GM19035 (cell line): ENCODE data around the gene ATP5MC2.

Experiments
- ATAC-seq: cut with Tn5 transposase; IDR thresholded peaks from one replicate; pipeline ENCODE4 v1.9.1; 2021; ENCODE audit not compliant: unreplicated experiment

Gene ATP5MC2

GRCh38 chr12:53616950-53617349, 58.9 kb downstream of the ATP5MC2 start:
- no peak for ATAC-seq
